AG04450 (cell line): ENCODE data around the gene INPPL1. TPM values are rescaled to one million over a fixed set of nuclear protein-coding genes. Genes with fewer than 3 reads are reported as not detected.

Source experiments
- CTCF ChIA-PET: fragments of 300-600, 350-600 bp; formaldehyde crosslinking; extraction: SDS; loops from one replicate; lab custom pipeline; 2022; ENCODE audit warnings: antibody characterized with exemption, inconsistent platforms; lab: Charles Lee
- POLR2A ChIA-PET: fragments of 350-600 bp; formaldehyde crosslinking; extraction: SDS; loops from one replicate; lab custom pipeline; 2021; ENCODE audit warnings: antibody characterized with exemption, inconsistent platforms; lab: Yijun Ruan, JAX
- DNase-seq: peaks from one replicate; pipeline ENCODE4 v3.0.0-alpha.2; 2011; ENCODE audit warnings: low read depth, low spot score
- H3K27ac ChIP-seq: one replicate; pipeline ENCODE4 v1.5.1; 2012; ENCODE audit warnings: low read depth, low read length, control low read depth
- H3K27me3 ChIP-seq: one replicate; pipeline ENCODE4 v1.6.0; 2012; ENCODE audit warnings: low read length; ENCODE audit not compliant: control insufficient read depth, insufficient read depth
- H3K4me3 ChIP-seq: 2 replicates; pipeline ENCODE4 v1.5.1; 2011; ENCODE audit warnings: mild to moderate bottlenecking, low read depth, low read length, control low read depth
- H3K9me3 ChIP-seq: 2 replicates; pipeline ENCODE4 v1.5.1; 2012; ENCODE audit warnings: low read length; ENCODE audit not compliant: control insufficient read depth, insufficient read depth
- polyA plus RNA-seq: library from polyadenylated mRNA; depleted of rRNA; stranded (reverse); fragments of >200 nt; gene quantifications from 2 replicates; pipeline ENCODE4 v1.2.3, GENCODE V29; 2011
- TF ChIP-seq, protein P1 (sequence below): IDR thresholded peaks from 2 replicates; pipeline ENCODE4 v1.5.1; 2011; ENCODE audit warnings: low read depth, low read length, control low read depth, inconsistent platforms

The INPPL1 gene
- polyA plus RNA-seq, 1 experiment = 79.8 TPM

DNA sequence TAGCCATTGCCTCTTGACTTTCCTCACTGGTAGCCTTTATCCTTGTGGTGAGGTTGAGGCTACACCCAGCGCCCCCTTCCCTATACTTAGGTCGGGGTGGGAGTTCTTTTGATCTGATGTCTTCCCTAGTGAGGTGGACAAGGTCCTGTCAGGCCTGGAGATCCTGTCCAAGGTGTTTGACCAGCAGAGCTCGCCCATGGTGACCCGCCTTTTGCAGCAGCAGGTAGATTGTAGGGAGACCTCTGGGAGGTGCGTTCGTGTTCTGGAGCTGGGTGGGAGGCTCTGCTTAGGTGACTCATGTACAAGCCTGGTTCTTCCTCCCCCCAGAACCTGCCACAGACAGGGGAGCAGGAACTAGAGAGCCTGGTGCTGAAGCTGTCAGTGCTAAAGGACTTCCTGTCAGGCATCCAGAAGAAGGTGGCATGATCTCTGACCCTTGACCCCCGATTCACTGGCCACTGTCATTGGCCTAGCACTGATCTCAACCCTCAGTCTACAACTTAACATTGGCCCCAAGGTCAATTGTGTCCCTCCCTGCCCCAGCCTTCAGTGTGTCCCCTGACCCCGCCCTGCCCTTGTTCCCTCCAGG is 4.9 kb downstream of the INPPL1 start:
- POLR2A ChIA-PET = no interaction called here
- CTCF ChIA-PET = interaction anchor here (0.6 to 0.8 kb wide), 2 partner anchors 156 to 202 kb away, joined by 3 to 5 read pairs; no protein-coding TSS in a partner anchor
- no peaks in the 10 kb centered on the region for H3K27me3 ChIP-seq

GRCh38 chr11:72229925-72230763 is 5.6 kb downstream of the INPPL1 start:
- Histone ChIP-seq H3K27ac (no peak overlapping the region), H3K4me3 (no peak overlapping the region), H3K9me3 (no peaks in the 10 kb centered on the region; the same call in 1 of the 2 replicates), H3K27me3 (no peaks in the 10 kb centered on the region)
- DNase-seq = no peak
- CTCF ChIA-PET = interaction anchor here (0.6 to 0.8 kb wide), 2 partner anchors 157 to 201 kb away, joined by 3 to 5 read pairs; no protein-coding TSS in a partner anchor
- POLR2A ChIA-PET = no interaction called here
- TF ChIP-seq, protein P1, sequence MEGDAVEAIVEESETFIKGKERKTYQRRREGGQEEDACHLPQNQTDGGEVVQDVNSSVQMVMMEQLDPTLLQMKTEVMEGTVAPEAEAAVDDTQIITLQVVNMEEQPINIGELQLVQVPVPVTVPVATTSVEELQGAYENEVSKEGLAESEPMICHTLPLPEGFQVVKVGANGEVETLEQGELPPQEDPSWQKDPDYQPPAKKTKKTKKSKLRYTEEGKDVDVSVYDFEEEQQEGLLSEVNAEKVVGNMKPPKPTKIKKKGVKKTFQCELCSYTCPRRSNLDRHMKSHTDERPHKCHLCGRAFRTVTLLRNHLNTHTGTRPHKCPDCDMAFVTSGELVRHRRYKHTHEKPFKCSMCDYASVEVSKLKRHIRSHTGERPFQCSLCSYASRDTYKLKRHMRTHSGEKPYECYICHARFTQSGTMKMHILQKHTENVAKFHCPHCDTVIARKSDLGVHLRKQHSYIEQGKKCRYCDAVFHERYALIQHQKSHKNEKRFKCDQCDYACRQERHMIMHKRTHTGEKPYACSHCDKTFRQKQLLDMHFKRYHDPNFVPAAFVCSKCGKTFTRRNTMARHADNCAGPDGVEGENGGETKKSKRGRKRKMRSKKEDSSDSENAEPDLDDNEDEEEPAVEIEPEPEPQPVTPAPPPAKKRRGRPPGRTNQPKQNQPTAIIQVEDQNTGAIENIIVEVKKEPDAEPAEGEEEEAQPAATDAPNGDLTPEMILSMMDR = no peak

More for the DNA sequence above, 4.9 kb downstream of the INPPL1 start:
- H3K27ac ChIP-seq = no peak overlapping the region
- no peak for DNase-seq
- TF ChIP-seq, protein P1 = no peak
- no peaks in the 10 kb centered on the region; the same call in 1 of the 2 replicates for H3K9me3 ChIP-seq
- no peak overlapping the region for H3K4me3 ChIP-seq

DNA sequence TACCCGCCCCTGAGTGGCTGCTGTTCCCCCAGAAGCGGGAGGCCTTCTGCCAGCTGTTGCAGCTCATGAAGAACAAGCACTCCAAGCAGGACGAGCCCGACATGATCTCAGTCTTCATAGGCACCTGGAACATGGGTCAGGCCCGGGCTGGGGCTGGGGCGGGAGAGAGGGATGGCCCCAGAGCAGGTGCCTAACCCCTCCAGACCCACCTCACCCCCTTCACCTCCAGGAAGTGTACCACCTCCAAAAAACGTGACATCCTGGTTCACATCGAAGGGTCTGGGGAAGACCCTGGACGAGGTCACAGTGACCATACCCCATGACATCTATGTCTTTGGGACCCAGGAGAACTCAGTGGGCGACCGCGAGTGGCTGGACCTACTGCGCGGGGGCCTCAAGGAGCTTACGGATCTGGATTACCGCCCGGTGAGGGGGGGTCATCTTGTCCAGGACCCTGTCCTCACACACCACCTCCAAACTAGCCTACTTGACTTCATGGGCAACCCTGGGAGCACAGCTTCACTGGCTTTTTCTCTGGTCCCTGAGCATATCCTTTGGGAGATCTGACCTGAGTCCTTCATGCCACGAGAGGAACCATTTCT is 6.3 kb downstream of the INPPL1 start:
- POLR2A ChIA-PET = no interaction called here
- Histone ChIP-seq H3K9me3 (no peaks in the 10 kb centered on the region; the same call in 1 of the 2 replicates), H3K27me3 (no peaks in the 10 kb centered on the region), H3K4me3 (no peak overlapping the region), H3K27ac (no peak overlapping the region)
- TF ChIP-seq, protein P1 = no peak
- DNase-seq = no peak
- CTCF ChIA-PET = no interaction called here

GRCh38 chr11:72231396-72232259 is 7.1 kb downstream of the INPPL1 start:
- H3K4me3 ChIP-seq = no peak overlapping the region
- no peak for DNase-seq
- TF ChIP-seq, protein P1 = no peak
- H3K9me3 ChIP-seq = no peaks in the 10 kb centered on the region; the same call in 1 of the 2 replicates
- H3K27ac ChIP-seq = no peak overlapping the region
- H3K27me3 ChIP-seq = no peaks in the 10 kb centered on the region
- POLR2A ChIA-PET = no interaction called here
- CTCF ChIA-PET = no interaction called here
